B cell (primary cell): ENCODE measurements around the gene PIGT.

ENCODE experiments used
- CTCF ChIP-seq: fragments of 200-600 bp; IDR thresholded peaks from one replicate; pipeline ENCODE4 v1.8.0; 2022; ENCODE audit warnings: antibody characterized with exemption, mild to moderate bottlenecking
- EZH2 ChIP-seq: IDR thresholded peaks from 2 replicates; pipeline ENCODE4 v1.6.1; 2012; ENCODE audit warnings: borderline replicate concordance, low read depth, mild to moderate bottlenecking, moderate library complexity, low read length; ENCODE audit not compliant: insufficient read depth, poor library complexity, severe bottlenecking

GRCh38 chr20:45407067-45407745 is 8.7 kb upstream of the PIGT start:
- TF ChIP-seq CTCF = no peak
- TF ChIP-seq EZH2 = no peak
